ENCODE measurements around the gene CDH4.

DNA sequence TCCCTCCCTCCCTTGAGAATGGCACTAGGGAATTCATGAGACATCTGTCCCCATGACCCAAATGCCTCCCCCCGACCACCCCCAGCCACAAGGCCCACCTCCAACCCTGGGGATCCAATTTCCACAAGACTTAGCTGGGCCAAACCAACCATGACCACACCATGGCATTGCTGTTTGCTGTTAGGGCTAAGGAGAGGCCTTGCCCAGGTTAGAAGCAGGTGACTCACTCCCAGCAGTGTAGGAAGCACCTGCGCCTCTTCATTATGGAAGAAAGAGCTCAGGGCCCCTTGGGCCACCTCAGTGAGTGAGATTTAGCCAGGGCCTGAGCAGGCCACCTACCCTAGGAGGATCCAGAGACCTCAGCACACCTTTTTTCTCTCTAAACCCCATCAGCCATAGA lies 475.7 kb downstream of the CDH4 start:
- no peak for TF ChIP-seq CTCF (IDR thresholded peaks at IDR 0.05 in 8 of 11, conservative IDR thresholded peaks at IDR 0.05 in 3 of 11)
- TF ChIP-seq POLR2A (IDR thresholded peaks at IDR 0.05) = no peak
- no peak for TF ChIP-seq POLR2AphosphoS5 (IDR thresholded peaks at IDR 0.05)
